Right renal cortex interstitium (tissue), 3 donors: ENCODE data around the gene MTMR10. TPM values are rescaled to one million over a fixed set of nuclear protein-coding genes. Genes with fewer than 3 reads are reported as not detected.

Experiments used
- DNase-seq, 3 donors: peaks; one replicate each; pipeline ENCODE4 v3.0.0-alpha.2; 2013; ENCODE audit warnings: low read depth in 3 of 3, low spot score in 2 of 3
- polyA plus RNA-seq, 3 donors: library from polyadenylated mRNA; unstranded; fragments of 120-200 nt; gene quantifications; one replicate each; pipeline ENCODE4 v1.2.1, GENCODE V29; 2013; ENCODE audit not compliant: insufficient read length in 3 of 3

MTMR10 gene, protein sequence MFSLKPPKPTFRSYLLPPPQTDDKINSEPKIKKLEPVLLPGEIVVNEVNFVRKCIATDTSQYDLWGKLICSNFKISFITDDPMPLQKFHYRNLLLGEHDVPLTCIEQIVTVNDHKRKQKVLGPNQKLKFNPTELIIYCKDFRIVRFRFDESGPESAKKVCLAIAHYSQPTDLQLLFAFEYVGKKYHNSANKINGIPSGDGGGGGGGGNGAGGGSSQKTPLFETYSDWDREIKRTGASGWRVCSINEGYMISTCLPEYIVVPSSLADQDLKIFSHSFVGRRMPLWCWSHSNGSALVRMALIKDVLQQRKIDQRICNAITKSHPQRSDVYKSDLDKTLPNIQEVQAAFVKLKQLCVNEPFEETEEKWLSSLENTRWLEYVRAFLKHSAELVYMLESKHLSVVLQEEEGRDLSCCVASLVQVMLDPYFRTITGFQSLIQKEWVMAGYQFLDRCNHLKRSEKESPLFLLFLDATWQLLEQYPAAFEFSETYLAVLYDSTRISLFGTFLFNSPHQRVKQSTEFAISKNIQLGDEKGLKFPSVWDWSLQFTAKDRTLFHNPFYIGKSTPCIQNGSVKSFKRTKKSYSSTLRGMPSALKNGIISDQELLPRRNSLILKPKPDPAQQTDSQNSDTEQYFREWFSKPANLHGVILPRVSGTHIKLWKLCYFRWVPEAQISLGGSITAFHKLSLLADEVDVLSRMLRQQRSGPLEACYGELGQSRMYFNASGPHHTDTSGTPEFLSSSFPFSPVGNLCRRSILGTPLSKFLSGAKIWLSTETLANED
- 10 to 100 TPM; 54.8 to 58.9 (median 55.9) TPM for polyA plus RNA-seq

DNA sequence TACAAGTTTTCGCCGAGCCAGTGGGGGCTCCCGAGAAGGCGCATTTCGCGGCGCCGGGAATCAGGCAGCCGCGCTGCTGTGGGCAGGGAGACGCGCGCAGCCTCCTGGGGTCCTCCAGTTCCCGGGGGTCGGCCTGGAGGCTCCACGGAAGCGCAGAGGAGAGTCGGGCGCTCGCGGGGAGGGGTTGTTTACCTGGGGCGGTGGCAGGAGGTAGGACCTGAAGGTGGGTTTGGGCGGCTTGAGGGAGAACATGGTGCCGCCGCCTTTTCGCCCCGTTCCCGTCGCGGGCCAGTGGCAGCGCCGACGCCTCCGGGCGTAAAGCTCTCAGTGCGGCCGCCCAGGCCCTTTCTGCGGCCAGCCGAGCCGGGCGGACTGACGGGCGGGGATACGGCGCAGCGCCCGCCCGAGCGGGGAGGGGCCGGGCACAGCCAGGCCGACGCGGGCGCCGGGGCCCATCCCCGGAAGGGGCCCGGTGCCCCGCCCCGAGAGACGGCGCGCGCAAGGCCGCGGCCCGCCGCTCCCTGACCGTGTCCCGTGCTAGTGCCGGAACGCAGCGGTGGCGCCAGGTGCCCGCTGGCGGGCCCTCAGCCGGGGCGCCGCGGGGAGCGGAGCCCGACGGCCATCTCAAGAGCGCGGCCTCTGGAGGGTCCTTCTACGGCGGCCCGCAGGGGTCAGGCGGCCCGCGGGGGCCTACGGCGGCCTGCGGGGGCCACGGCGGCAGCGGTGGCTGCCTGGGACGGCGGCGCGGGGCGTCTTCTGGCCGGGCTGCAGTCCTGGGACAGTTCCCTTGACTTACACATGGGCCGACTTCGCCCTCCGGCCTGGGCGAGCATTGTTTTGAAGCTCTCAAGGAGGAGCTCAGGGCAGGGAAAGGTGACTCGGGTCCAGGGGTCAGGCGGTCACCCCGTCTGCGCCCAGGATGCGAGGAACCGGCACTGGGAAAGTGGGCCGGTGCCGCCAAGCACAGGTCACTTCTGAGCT lies at the start of gene MTMR10:
Gene MTMR10 (minus strand): TSS at position 374 of the 981 bp plus-strand sequence. CDS start 122 bp downstream, at position 252.
- DNase-seq: peak in 1 of 3 donors; percentile 57

DNA sequence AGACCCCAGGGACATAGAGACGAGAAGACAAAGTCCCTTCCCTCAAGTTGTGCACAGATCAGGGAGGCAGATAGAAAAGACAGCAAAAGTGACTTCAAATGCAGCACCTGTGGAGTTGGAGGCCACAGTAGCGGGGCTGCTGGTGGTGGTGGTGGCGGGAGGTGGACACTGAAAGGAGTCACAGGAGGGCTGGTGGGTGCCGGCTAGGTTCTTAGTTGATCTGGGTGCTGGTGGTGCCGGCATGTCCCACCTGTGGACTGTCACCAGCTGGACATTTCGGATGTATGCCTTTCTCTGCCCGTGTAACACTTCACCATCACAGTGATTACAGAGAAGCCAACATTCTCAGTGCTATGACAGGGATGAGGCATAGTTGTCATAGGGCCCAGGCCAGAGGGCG lies 49.2 kb upstream of the MTMR10 start:
- no peak for DNase-seq

DNA sequence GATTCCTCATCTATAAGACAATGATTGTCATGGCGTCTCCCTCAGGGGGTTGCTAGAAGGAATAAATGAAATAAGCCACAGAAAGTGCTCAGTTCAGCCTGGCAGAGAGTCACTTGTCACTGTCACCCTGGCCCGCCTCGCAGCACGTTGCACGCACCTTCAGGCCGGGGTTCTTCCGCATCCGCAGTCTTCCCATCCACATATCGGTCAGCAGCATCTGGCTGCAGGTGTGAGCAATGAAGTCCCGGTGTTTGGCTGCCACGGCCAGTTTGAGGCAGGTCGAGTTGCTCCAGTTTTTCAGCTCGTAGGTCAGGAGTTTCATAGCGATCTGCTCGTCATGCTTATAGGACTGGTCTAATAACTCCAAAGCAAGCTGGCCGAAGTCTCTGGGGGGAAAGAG lies 48.5 kb upstream of the MTMR10 start:
- no peak for DNase-seq

GRCh38 chr15:31037731-31038477 lies 46.5 kb upstream of the MTMR10 start:
- DNase-seq: no peak

- DNase-seq: no peak
These were observed 45.4 kb upstream of the MTMR10 start for GRCh38 chr15:31036783-31037182.

GRCh38 chr15:31035610-31036009 lies 44.2 kb upstream of the MTMR10 start:
- DNase-seq: no peak

DNA sequence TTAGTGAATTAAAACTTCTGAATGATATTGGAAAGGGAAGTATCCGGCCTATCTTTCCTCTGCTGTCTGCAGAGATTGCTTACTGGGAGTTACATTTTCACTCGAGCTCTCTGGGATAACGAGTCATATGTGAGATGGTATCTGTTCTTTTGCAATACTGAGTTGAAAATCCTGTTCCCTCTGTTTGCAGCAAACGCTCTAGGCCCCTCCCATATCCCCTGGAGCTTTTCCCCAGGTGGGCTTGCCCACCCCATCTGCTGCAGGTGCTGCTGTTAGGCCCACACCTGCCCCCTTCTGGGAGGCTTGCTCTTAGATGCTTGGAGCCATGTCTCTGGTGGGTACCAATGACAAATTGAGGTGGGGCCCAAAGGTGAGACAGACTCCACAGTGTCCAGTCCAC lies 42.7 kb upstream of the MTMR10 start:
- DNase-seq: no peak

GRCh38 chr15:31032961-31033371 lies 41.5 kb upstream of the MTMR10 start:
- DNase-seq: no peak

DNA sequence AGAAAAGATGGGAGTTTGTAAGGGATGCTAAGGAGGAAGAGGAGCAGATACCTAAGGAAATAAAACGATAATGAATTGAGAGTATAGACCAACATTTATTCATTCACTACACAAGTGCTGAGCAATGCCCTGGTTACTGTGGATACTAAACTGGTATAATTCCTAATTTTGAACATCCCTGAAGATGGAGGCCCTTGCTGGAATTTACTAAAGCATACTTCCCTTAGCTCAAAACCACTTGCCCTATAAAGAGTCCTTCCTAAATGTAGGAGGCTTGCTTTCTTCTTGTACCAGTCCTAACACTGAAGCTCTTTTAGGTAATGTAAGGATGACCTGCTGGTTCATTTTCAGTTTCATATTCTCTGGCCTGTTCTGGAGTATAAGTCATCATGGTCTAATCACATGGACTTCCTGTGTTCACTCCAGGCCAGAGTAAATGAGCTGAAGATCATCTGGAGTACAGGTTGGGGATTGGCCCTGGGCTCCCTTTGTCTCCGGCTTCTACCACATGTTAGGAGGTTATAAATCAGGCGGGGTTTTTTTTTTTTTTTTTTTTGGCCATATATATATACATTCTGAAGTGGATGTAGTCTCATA lies 40.1 kb upstream of the MTMR10 start:
- no peak for DNase-seq

GRCh38 chr15:31027910-31028578 lies 36.6 kb upstream of the MTMR10 start:
- DNase-seq: no peak

DNA sequence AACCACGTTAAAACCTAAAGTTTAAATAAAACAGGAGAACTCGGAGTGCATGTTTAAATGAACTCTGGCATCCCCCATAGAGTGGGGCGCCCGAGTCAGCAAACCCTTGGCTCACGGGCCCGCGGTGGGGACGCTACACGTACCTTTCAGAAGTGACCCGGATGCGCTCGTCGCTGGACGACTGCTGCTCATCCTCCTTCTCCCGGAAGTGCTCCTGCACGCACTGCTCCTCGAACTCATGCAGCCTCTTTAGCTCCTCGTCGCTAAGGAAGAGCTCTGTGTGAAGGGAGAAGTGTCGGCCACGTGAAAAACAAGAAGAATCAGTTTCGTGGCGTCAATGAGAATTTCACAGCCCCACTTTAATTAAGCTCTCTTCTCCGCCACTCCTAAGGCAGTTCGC lies 34.6 kb upstream of the MTMR10 start:
- DNase-seq: no peak

DNA sequence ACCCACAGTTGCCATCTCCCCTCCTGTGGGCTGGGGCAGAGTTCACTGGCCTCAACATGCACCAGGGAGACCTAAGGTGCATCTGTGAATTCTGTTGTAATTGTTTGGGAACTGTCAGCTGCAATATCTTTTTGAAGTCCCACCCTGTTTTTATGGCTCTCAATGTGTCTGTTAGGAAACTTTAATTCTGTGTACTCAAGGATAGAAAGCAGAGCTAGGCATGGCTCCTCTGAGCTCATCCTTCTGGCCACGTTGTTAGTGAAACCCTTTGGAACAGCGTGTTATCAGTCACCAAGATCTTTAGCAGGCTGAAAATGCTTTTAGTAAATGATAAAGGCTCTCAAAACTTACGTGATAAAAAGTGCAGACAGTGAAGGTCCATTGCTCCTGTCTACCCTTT lies 33.6 kb upstream of the MTMR10 start:
- DNase-seq: no peak

- peak in 1 of 3 donors; percentile 70 for DNase-seq
These were observed 32.9 kb upstream of the MTMR10 start for GRCh38 chr15:31024330-31024729.

DNA sequence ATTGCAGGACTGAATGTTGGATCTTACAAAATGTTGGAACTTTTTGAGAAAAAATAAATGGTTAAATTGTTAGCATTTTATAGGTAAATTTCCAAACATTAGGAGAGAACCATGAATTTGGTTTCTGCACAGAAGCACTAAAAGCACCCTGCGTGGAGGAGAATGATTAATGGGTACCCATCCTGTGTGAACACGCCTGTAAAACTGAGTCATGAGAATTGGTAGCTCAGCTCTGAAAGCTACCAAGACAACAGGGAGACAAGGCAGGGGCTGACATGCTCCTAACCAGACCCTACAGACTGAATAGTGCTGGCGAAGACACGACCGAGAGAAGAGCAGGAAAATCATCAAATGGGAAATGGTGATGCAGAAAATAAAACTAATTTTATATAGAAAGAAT lies 32.4 kb upstream of the MTMR10 start:
- DNase-seq: no peak

DNA sequence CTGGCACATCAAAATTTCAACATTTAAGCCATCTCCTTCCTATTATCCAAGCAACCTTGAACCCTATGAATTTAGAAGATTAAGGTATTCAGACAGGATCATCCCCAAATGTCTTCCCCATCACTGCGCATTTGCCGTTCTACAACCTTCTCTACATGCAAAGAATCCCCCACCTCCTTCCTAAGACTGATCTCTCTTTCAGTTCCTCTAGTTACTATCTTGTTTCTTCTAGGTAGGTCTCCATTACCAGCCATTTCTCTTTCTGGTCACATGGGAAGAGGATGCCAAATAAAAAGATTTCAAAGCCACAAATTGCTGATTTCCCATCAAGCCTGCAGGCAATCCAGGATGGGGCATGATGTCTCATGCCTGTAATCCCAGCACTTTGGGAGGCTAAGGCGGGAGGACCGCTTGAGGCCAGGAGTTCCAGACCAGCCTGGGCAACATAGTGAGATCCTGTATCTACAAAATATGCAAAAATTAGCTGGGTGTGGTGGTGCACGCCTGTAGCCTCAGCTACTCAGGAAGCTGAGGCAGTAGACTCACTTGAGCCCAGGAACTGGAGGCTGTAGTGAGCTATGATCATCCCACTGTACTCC lies 29.7 kb upstream of the MTMR10 start:
- no peak for DNase-seq

DNA sequence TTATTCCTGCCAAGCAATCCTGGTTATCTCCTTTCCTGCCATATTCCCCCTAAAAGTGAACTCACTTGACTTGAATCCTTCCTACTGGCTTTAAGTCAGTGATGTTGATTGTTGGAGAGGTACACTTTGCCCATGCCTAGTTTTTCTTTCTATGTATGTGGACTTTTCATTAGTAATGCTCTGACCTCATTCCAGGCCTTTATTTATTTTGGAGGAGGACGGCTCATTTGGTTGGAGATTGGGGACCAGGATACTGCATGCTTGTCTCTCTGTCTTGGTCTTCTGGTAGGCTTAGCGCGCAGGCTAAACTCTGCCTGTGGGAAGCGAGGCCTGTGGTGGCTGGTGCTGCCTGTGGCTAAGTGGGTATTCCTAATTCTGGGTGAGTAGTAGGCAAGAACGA lies 29.1 kb upstream of the MTMR10 start:
- DNase-seq: no peak

- no peak for DNase-seq
These were observed 28.6 kb upstream of the MTMR10 start for GRCh38 chr15:31019986-31020385.

- DNase-seq: no peak
These were observed 25.9 kb upstream of the MTMR10 start for GRCh38 chr15:31017311-31017710.
